Measurements from ENCODE around the gene CMIP. TPM values are rescaled to one million over a fixed set of nuclear protein-coding genes. Genes with fewer than 3 reads are reported as not detected.

Gene CMIP
- total RNA-seq, 2 donors from 2014 or later, result 35.5 to 51.5 TPM

DNA sequence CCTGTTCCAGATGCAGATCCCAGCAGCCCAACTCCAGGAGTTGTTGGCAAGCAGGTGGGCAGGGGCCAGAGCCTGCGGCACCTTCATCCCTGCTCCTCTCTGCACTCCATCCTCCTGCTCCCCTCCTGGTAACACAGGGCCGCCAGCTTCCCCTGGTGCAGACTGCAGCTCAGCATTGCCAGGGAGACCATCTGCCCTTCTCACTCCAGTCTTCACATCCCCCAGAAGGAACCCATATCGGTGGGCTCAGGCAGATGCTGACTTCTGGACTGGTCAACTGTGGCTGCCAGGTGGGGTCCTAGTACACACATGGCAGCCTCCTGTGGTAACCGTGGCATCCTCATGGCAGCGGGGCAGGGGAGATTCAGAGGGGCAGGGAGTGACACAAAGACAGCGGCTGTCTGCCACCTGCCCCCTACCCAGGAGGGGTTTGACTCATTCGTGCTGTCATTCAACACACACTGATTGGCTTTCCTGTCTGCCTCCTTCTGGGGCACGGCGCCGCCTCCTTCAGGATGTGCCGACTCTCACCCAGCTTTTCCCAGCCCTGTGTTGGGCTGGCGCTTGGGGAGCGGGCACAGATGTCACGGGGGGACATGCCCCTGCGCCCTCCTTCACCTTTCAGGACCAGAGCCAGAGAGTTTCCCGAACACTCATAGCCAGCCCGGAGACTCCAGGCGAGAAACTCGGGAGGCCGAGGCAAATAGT lies 120.9 kb downstream of the CMIP start:
- Mint-ChIP-seq H3K36me3 (peaks cover 4 to 5% of the 10 kb centered on the region in 2 donors), H3K9me3 (no peaks in the 10 kb centered on the region), H3K27ac (peak overlapping the region in 1 of 2 donors; percentile 36)
- ATAC-seq (no peak), DNase-seq (ENCODE audit: low spot score in 2 of 2) (no peak)

DNA sequence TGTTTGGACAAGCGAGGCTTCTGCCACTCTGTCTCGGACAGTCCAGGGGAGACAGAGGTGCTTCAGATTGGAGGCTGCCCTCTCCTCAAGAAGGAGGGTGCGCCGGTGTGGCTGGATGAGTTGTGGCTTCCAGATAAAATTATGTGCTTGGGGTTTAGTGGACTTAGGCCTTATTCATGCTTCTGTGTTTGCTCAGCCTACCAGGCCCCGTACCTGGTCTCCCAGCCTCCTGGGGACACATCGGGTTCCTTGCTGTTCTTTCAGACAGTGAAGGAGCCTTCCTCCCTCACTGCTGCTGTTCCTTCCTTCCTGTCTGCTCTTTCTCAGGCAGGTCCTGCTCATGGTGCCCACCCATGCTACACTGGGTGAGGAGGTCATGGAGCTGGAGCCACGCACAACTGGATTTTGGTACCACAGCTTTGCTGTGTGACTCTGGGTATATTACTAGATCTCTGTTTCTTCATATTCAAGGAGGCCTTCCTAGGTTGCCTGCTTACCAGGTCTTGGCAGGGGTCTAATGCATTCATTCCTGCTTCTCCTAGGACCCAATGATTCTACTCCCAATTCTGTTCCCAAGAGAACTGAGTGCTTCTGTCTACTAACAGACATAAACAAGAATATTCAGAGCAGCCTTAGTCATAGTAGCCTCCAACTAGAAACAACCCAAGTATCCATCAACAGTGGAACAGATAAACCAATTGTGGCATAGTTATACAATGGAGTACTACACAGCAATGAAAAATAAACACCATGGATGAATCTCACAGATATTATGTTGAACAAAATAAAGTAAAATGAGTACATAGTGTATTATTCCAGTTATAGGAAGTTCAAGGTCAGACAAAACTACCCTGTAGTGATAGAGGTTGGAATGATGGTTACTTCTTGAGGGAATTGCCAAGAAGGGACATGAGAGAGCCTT lies 121.7 kb downstream of the CMIP start:
- H3K9me3 Mint-ChIP-seq, result no peaks in the 10 kb centered on the region
- H3K27ac Mint-ChIP-seq, result peak overlapping the region in 1 of 2 donors; percentile 92
- peaks cover 4 to 5% of the 10 kb centered on the region in 2 donors for H3K36me3 Mint-ChIP-seq
- no peak for ATAC-seq
- no peak for DNase-seq (ENCODE audit: low spot score in 2 of 2)

DNA sequence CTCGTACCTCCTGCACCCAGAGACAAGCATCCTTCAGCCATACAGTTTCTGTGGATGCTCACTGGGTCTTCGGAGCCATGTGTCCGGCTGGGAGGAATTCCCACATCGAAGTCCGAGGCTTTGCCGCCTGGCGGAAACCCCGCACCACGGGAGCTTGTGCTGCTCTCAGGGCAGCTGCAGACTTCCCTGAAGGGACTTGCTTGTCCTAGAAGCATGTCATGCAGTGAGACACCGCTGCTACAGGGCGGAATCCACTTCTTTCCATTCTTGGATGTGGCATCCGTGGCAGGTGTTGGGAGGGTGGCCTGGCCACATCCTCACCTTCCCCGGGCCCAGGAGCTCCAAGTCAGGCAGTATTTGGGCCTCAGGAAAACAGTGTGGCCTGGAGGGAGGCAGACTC lies 122.5 kb downstream of the CMIP start:
- Mint-ChIP-seq H3K27ac (peak overlapping the region in 1 of 2 donors; percentile 58), H3K36me3 (peaks cover 4 to 5% of the 10 kb centered on the region in 2 donors), H3K9me3 (no peaks in the 10 kb centered on the region)
- DNase-seq (ENCODE audit: low spot score in 2 of 2), result no peak
- ATAC-seq, result no peak

DNA sequence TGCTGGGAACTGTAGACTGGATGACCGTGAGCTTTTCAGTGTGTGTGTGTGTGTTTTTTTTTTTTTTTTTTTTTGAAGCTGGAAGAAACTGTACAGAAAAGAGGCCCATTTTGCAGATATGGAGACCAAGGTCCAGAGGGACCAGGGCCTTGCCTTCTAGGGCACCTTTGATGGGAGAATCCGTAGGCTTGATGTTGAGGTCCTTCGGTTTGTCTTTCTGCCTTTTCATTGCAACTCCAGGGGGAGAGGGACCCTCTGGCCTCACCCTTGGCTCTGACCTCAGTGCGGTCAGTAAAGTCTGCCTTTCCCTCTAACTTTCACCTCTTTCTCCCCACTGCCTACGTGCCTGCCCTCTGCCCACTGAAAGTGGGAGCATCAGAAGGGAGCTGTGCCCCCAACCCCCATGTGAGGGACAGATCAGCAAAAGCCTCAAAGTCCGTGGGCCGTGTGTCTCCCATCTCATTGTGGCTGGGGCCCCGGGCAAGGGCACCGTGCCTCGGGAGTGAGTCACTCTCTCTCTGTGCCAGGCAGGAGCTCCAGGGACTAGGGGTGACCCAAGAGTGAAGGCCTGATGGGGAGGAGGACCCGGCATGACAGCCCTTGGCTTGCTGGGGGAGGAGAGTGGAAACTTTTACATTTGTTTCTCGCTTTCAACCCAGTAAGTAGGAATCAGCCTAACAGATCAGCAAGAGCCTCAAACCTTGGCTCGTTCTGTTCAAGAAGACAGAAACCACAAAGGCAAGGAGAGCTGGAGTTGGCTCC lies 123.6 kb downstream of the CMIP start:
- peaks cover 4 to 5% of the 10 kb centered on the region in 2 donors for H3K36me3 Mint-ChIP-seq
- H3K9me3 Mint-ChIP-seq, result no peaks in the 10 kb centered on the region
- H3K27ac Mint-ChIP-seq, result peak overlapping the region; percentile 58 to 90
- DNase-seq (ENCODE audit: low spot score in 2 of 2), result peak; percentile 35 to 68
- peak; percentile 89 to 96 for ATAC-seq

DNA sequence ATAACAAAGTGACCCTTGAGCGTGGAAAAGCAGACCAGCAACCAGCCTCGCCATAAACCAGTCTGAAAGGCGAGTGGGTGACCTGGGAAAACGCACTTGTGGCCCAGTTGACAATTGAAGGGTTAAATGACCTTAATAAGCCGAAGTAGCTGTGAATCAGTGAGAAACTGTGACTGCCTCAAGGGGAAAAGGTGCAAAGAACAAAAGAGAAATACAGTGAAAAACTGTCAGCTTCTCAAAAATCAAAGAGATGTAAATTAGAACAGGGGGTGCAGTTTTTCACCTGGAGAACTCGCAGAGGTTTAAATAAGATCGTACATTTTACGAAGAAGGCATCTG lies 124.1 kb downstream of the CMIP start:
- H3K36me3 Mint-ChIP-seq, result peaks cover 4 to 5% of the 10 kb centered on the region in 2 donors
- peak in 1 of 2 donors; percentile 43 for ATAC-seq

DNA sequence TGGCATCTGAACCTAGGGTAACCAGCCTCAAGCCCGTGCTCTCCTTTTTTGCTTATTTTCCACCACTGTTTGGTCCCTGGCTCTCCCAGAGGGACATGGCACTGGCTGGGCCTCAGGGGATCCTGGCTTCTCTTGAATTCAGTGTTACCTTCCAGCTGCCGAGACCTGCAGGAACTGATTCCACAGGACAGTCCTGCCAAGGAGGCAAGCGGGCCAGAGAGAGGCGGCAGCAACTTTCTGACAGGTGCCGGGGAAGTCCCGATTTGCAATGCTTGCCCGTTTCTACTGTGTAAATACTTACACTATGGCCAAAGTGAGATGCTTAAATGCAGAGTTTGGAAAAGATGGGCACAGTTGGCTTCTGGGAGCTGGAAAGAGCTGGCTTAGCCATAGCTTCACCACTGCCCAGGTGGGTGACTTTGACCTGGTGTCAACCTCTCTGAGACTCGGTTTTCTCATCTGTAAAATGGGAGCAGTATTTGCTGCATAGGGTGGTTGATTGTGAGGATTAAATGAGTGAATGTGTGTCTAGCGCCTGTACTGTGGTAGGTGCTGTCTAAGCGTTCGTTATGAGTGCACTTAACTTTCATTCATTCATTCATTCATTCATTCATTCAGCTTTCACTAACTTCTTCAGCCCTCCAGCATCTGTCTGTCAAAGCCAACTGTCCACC lies 124.9 kb downstream of the CMIP start:
- DNase-seq (ENCODE audit: low spot score in 2 of 2) (no peak), ATAC-seq (no peak)
- Mint-ChIP-seq H3K27ac (peak overlapping the region; percentile 9 to 58), H3K36me3 (peaks cover 4 to 5% of the 10 kb centered on the region in 2 donors), H3K9me3 (no peaks in the 10 kb centered on the region)

More for the DNA sequence above, 124.1 kb downstream of the CMIP start:
- no peak for DNase-seq (ENCODE audit: low spot score in 2 of 2)
- peak overlapping the region; percentile 58 to 76 for H3K27ac Mint-ChIP-seq
- no peaks in the 10 kb centered on the region for H3K9me3 Mint-ChIP-seq

DNA sequence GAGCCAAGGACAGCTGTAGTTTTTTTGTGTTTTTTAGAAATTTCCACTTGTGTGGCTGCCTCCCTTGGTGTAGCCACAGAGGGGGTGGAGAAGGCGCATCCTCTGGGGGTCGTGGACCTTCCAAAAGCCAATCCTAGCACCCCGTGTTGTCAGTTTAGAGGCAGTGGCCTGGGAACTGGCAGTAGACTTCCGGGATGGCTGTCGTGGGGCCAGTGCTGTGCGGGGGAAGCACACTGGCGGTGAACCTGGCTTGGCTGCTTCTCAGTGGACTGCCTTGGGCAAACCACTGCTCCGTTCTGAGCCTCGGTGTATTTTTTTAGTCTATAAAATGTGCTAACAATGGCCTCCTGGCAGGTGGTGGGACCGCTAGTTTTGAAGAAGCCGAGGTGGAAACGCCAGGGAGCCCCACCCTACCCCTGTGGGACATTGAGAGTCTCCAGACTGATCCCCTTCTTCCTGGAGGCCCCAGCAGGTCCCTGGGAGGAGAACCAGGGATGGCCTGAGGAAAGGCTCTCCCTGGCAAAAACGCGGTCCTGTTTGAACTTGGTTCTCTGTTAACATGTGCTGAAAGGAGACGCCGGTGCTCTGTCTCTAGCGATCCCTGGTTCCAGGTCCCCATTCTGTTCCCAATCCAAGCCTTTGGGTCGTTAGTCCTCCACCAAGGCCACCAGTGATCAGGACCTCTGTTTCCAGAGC lies 125.7 kb downstream of the CMIP start:
- no peak for DNase-seq (ENCODE audit: low spot score in 2 of 2)
- Mint-ChIP-seq H3K36me3 (peaks cover 4 to 5% of the 10 kb centered on the region in 2 donors), H3K9me3 (no peaks in the 10 kb centered on the region), H3K27ac (peak overlapping the region in 1 of 2 donors; percentile 65)
- no peak for ATAC-seq

DNA sequence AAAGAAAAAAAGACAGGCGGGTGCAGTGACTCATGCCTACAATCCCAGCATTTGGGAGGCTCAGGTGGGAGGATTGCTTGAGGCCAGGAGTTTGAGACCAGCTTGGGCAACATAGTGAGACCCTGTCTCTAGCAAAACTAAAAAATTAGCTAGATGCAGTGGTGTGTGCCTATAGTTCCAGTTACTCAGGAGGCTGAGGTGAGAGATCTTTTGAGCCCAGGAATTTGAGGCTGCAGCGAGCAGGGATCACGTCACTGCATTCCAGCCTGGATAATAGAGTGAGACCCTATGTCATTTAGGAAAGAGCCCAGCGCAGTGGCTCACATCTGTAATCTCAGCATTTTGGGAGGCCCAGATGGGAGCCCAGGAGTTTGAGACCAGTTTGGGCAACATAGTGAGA lies 126.6 kb downstream of the CMIP start:
- Mint-ChIP-seq H3K9me3 (no peaks in the 10 kb centered on the region), H3K36me3 (peaks cover 4% of the 10 kb centered on the region in 2 donors), H3K27ac (peak overlapping the region in 1 of 2 donors; percentile 36)
- ATAC-seq (no peak), DNase-seq (ENCODE audit: low spot score in 2 of 2) (no peak)

DNA sequence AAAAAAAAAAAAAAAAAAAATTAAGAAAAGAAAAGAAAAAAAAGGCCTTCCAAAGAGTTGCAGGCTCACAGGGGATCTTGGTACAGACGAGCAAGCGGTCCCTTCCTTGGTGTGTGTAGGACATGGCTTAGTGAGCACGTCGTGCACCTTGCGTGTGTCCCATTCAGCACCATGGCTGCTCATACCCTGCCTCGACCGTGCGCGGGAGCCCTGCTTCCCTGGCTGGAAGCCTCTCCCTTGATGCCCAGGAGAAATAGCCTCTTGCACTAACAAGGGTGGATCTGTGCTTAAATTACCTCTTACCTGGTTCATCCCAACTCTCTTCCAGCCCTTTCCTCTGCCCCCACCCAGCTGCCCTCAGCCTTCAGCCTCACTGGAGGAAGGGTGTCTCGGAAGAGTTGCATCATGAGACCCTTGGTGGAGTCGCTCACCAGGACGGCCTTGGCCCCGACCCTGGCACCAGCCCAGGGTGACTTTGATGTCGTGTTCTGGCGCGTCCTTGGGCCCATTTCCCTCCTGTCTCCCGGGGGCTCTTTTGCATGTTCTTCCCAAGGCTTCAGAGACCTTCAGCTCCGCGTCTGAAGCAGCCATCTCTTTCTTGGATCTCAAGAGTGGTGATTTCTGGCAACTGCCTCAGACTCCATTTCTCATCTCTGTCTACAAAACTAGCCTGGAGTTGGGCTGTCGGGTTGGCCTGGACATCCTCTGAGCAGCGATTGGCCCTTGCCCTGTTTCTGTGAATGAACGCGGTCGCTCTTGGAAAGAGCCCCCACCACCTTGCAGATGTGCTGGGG lies 127.2 kb downstream of the CMIP start:
- no peak for ATAC-seq
- Mint-ChIP-seq H3K27ac (peak overlapping the region in 1 of 2 donors; percentile 36), H3K9me3 (no peaks in the 10 kb centered on the region), H3K36me3 (no peaks in the 10 kb centered on the region)
- DNase-seq (ENCODE audit: low spot score in 2 of 2), result no peak

DNA sequence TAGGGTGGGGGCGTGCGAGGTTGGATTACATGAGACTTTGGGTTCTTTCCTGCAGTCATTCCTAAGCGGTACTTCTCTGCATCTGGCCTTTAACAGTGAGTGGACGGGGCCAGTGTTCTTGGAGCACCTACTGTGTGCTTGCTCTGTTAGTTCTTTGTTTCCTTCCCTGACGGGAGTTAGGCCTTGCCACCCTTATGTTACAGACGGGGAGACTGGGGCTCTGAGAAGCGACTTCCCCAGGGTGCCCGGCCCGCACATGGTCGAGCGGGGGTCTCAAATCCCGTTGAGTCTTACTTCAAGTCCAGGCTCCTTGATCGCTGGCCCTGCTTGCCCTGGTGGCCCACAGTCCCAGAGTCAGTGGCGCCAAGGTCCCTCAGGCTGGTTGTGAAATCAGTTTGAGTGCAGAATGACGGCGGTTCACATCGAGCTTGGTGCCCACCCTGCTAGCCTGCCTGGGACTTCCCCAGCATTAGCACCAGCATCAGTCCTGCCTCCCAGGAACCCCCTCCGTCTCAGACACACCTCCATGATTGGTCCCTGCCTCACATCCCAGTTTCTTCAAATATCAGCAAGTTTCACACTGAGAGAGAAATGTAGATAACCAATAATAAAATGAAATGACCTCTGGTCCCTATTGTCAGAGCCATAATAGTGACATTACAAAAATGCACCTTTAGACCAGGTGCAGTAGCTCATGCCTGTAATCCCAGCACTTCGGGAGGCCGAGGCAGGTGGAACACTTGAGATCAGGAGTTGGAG lies 128.0 kb downstream of the CMIP start:
- peak overlapping the region in 1 of 2 donors; percentile 36 for H3K27ac Mint-ChIP-seq
- DNase-seq (ENCODE audit: low spot score in 2 of 2) (no peak), ATAC-seq (no peak)
- H3K36me3 Mint-ChIP-seq, result no peaks in the 10 kb centered on the region
- H3K9me3 Mint-ChIP-seq, result no peaks in the 10 kb centered on the region

DNA sequence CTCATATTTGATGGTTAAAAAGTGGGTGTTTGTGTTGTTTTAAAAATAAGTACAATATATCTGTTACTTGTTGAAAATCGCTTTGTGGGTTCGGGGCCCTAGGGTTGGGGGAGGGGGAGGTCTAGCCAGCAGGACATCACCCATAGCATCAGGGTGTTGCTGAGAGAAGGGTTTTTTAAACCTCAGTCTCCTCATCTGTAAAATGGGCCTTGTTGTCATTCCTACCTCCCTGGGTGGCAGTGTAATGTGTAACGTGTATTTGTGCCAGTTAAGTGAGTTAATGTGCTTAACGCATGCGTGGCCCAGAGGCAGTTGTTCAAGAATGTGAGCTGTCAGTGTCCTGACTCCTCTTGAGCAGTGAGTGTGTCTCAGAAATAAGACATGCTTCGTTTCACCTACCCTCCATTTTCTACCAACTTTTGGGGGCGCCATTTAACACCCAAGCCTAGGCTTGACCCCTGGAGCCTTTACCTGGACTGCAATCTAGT lies 129.0 kb downstream of the CMIP start:
- Mint-ChIP-seq H3K36me3 (no peaks in the 10 kb centered on the region), H3K9me3 (no peaks in the 10 kb centered on the region), H3K27ac (no peak overlapping the region)
- ATAC-seq (no peak), DNase-seq (ENCODE audit: low spot score in 2 of 2) (no peak)

DNA sequence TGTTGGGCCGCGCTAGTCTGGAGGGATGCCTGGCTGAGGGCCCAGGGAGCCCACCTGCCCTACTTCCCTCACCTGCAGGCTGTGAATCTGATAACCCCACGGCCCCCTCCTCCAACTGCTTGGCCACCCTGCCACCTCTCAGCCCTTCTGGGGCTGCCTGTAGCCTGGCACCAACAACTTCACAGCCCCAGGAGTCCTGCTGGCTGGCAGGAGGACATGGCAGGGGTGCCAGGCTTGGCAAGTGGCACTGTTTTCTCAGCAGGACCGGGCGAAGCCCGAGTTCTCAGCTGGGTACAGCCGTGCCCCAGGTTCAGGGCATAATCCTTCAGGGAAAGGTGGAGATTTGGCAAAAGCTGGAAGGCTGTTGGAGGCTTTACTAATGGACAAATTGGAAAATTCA lies 129.6 kb downstream of the CMIP start:
- Mint-ChIP-seq H3K27ac (peak overlapping the region in 1 of 2 donors; percentile 44), H3K9me3 (no peaks in the 10 kb centered on the region), H3K36me3 (no peaks in the 10 kb centered on the region)
- no peak for DNase-seq (ENCODE audit: low spot score in 2 of 2)
- no peak for ATAC-seq

DNA sequence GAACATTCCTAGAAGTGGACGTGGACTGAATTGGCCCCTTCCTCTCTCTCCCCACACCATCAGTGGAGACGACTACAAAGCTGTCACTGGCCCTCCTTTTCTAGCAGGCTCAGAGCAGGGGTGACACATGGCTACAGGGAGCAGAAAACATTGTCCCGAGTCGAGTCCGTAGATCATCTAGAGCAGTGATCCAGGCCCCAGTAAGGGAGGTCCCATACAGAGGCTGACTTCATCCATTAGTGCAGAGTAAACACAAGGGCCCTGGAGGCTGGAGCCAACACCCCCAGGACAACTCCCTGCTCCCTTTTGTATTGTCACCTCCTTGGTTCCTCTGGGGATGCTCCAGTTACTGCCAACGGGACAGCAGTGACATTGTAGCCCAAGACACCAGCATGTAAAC lies 130.7 kb downstream of the CMIP start:
- no peaks in the 10 kb centered on the region for H3K9me3 Mint-ChIP-seq
- H3K27ac Mint-ChIP-seq, result no peak overlapping the region
- ATAC-seq, result no peak
- no peak for DNase-seq (ENCODE audit: low spot score in 2 of 2)
- H3K36me3 Mint-ChIP-seq, result no peaks in the 10 kb centered on the region

DNA sequence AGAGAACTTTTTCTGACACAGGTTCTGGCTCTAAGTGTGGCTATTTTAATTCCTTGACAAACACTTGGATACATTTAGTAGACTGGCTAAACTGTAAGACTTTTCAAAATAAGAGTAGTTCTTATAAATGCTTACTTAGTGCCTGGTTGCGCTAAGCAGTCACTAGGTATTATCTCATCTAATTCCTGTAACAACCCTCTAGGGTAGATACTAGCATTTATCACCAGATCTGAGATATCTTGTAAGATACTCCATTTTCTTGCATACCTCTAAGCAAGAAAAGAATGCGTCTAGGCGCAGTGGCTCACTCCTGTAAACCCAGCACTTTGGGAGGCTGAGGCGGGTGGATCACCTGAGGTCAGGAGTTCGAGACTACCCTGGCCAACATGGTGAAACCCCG lies 131.2 kb downstream of the CMIP start:
- Mint-ChIP-seq H3K9me3 (no peaks in the 10 kb centered on the region), H3K27ac (no peak overlapping the region), H3K36me3 (no peaks in the 10 kb centered on the region)
- DNase-seq (ENCODE audit: low spot score in 2 of 2) (no peak), ATAC-seq (no peak)
